SKM-1 (cell line): ENCODE data around the gene KRTAP2-2.
"Not testable (repeated sequence)": the region's sequence is repeated elsewhere in the genome, so short reads cannot be mapped to it uniquely, and the experiment has no call there.

Source experiments
- DNase-seq: peaks from one replicate; lab custom pipeline; 2025; ENCODE audit not compliant: unreplicated experiment; lab: John Stamatoyannopoulos, UW

Gene KRTAP2-2, protein sequence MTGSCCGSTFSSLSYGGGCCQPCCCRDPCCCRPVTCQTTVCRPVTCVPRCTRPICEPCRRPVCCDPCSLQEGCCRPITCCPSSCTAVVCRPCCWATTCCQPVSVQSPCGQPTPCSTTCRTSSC

DNA sequence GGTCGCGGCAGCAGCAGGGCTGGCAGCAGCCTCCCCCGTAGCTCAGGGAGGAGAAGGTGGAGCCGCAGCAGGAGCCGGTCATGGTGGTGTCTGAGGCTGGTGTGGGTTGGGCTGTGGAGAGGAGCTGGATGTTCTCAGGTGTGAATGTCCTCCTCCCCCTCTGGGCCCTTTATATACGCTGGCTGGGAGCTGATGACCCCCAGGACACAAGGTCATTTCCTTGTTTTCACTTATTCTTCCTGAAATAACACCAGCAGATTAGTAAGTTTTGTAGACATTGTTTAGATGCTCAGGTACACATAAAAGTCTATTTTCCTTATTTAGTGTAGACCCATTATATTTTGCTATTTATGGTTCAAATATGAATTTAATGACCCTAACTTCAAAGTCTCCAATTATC lies at the start of gene KRTAP2-2:
Gene KRTAP2-2, minus strand, starts transcription at position 101 of the 400 bp plus-strand sequence. Its CDS starts 19 bp downstream, at position 82.
- not testable (repeated sequence) for DNase-seq

DNA sequence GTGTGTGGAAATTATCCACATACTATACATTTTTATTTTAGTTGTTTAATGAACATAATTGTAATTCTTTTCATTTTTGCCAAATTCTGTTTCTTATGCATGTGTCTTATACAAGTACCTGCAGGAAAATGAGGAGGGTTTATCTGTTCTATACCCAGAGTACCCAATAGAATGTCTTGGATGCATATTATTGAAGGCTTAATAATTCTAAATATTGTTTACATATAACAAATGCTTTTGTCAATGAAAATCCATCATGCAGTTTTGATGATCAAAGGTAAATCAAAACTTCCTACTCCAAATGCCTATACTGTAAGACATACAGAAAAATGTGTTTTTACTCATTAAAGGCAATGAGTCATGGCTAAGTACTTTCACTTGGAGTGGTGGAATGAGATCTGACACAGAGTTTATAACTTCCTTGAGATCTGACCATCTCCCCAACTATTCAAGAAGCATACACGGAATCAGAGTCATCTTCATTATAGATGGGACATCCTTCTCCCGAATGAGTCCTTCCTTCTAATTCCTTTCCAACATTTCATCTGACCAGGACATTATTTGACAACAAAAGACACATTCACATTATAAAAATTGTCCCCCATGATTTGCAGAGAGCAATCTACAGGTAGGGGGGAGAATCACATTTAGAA lies 49.5 kb upstream of the KRTAP2-2 start:
- DNase-seq = not testable (repeated sequence)

DNA sequence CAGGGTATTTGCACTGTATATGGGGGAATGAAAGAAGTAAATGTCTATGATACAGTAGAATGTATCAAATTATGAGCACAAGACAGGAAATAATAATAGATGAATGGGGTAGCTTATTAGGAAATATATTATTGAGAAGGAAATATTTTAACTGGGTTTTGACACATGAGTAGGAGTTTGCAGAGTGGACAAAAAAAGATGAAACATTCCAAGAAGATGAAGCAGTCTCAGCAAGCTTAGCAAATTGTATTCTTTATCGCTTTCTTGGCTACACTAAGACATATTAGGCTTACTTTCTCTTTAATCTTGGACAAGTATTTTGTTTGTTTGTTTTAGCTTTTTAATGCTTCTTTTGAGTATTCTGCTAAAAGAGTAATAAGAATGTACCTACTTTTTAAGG lies 48.9 kb upstream of the KRTAP2-2 start:
- DNase-seq = no peak

DNA sequence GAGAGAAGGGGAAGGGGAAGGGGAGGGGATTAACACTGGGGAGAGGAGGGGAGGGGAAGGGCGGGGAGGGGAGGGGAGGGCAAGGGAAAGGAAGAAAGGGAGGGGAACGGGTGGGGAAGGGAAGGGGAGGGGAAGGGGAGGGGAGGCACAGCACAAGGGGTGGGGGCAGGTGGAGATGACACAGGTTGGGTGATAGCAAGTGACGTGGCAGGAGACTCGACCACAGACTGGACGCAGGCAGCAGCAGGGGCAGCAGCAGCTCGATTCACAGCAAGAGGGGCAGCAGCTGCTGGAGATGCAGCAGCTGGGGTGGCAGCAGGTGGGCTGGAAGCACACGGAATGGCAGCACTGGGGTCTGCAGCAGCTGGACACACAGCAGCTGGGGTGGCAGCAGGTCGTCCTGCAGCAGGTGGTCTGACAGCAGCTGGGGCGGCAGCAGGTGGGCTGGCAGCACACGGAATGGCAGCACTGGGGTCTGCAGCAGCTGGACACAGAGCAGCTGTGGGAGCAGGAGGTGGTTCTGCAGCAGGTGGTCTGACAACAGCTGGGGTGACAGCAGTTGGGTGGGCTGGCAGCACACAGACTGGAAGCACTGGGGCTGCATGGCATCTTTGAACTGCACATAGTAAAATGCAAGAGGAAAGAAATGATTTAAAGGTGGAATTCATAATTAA lies 46.7 kb upstream of the KRTAP2-2 start, which contains the start of gene KRTAP4-16:
Gene KRTAP4-16, minus strand, starts transcription at position 624 of the 674 bp plus-strand sequence. Its CDS starts 0 bp downstream, at position 624.
- no peak for DNase-seq

DNA sequence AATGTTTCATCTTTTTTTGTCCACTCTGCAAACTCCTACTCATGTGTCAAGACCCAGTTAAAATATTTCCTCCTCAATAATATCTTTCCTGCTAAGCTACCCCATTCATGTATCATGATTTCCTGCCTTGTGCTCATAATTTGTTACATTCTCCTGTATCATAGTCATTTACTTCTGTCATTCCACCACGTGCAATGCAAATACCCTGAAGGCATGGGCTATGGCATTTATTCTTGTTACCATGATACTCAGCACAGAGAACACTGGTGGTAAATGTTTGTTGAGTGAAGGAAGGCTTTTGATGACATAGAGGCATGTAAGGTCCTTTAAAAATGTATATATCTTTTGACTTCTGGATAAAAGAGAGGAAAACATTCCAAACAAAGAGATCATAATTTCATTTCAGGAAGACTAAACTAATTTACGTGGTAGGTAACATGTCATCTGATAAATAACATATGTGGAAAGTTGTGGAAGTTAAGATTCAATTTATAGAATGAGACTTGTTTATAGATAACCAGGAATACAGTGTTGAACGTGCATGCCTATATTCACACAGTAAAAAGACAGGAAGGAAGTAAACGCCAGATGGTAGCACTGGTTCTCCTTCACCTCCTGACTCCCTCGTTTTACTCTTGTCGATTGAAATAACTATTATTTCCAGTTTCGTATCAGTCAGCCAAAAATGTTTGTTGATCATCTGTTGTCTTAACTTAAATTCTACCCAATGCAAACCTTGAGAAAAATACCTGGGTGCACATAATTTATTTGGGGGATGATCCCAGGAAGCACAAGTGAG lies 44.9 kb upstream of the KRTAP2-2 start:
- DNase-seq = not testable (repeated sequence)

DNA sequence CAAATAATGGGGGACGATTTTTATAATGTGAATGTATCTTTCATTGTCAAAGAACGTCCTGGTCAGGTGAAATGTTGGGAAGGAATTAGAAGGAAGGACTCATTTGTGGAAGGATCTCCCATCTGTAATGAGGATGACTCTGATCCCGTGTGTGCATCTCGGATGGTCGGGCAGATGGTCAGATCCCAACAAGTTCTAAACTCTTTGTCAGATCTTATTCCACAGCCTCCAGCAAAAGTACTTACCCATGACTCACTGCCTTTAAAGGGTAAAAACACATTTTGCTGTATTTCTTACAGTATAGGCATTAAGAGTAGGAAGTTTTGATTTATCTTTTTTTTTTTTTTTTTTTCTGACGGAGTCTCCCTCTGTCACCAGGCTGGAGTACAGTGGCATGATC lies 43.5 kb upstream of the KRTAP2-2 start:
- DNase-seq = no peak

DNA sequence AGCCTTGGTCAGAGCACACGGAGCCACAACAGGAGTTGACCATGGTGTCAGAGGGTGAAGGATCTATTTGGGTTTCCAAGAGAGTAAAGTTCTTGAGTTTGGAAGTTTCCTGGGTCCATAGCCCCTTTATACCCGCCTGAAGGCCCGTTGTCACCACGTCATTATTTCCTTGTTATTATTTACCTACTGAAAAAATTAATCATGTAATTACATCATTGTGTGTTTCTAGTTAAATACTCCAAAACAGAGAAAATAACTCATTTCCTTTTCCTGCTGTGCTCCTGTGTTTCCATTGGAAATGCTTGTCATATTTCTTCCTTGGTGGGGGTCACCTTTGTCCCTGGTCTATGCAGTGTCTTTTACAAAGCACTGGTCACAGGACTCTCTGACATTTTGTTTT lies 43.0 kb upstream of the KRTAP2-2 start, which contains the start of gene KRTAP4-8:
Gene KRTAP4-8, minus strand, starts transcription at position 101 of the 400 bp plus-strand sequence. Its CDS starts 58 bp downstream, at position 43.
- no peak for DNase-seq

DNA sequence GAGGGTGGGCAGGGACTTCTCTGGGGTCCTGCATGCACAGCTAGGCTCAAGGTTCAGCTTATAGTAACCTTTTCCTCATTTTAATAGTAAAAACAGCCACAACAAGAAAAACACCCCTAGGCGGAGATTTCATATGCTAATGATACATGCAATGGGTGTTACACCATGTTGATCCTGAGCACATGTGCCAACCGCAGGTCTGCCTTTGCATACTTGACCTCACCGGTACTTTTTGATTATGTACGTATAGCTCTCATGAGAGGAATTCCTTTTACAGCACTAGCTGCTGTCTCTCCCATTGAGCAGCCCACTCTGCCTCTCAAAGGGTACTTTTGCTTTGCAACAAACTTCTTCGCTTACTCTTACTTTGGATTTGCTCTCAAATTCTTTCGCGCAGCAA lies 41.0 kb upstream of the KRTAP2-2 start:
- no peak for DNase-seq

DNA sequence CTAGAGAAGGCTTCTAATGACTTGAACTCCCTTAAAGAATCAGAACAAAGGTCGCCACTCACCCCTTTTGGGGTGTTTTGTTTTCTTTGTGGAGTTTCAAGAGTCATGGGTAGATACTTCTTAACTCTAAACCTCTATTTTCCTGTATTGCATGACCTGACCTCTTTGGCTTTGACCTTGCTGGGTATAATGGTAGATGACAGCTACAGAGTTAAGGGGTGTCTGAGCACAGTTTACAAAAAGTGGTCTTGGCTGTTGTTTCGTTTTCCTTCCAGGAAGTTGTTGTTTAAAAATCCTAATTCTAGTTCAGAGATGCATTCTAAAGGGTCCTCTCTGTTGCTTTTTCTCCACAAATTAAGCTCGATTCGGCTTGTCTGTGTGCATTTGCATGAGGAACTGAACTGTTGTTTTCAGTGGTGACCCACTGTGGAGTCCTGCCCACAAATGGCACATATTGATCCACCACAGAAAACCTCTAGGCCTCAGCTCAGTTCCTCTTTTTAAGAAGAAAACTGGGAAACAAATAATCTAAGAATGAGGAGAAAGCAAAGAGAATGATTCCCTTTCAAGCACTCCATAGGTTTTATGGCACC lies 33.8 kb upstream of the KRTAP2-2 start:
- not testable (repeated sequence) for DNase-seq

DNA sequence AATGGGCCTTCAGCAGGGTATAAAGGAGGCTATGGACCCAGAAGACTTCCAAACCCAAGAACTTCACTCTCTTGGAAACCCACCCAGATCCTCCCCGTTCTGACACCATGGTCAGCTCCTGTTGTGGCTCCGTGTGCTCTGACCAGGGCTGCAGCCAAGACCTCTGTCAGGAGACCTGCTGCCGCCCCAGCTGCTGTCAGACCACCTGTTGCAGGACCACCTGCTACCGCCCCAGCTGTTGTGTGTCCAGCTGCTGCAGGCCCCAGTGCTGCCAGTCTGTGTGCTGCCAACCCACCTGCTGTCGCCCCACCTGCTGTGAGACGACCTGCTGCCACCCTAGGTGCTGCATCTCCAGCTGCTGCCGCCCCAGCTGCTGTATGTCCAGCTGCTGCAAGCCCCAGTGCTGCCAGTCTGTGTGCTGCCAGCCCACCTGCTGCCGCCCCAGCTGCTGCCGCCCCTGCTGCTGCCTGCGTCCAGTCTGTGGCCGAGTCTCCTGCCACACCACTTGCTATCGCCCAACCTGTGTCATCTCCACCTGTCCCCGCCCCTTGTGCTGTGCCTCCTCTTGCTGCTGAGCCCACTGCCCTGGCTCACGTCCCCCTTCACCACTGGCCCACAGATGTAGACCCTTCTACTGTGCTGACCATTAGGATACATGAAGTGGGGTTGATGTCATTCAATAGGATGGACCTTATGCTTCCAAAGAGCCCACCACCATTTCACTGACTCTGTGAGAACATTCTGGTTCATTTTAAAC lies 29.2 kb upstream of the KRTAP2-2 start, which contains the start of gene KRTAP4-7:
Gene KRTAP4-7, plus strand, starts transcription at position 51 of the 757 bp plus-strand sequence. Its CDS starts 57 bp downstream, at position 108.
- not testable (repeated sequence) for DNase-seq

DNA sequence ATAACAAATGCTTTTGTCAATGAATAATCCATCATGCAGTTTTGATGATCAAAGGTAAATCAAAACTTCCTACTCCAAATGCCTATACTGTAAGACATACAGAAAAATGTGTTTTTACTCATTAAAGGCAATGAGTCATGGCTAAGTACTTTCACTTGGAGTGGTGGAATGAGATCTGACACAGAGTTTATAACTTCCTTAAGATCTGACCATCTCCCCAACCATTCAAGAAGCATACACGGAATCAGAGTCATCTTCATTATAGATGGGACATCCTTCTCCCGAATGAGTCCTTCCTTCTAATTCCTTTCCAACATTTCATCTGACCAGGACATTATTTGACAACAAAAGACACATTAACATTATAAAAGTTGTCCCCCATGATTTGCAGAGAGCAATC lies 28.4 kb upstream of the KRTAP2-2 start:
- not testable (repeated sequence) for DNase-seq

DNA sequence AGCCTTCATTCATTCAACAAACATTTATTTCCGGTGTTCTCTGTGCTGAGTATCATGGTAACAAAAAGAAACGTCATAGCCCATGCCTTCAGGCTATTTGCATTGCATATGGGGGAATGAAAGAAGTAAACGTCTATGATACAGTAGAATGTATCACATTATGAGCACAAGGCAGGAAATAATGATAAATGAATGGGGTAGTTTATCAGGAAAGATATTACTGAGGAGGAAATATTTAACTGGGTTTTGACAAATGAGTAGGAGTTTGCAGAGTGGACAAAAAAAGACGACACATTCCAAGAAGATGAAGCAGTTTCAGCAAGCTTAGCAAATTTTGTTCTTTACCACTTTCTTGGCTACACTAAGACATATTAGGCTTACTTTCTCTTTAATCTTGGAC lies 27.6 kb upstream of the KRTAP2-2 start:
- DNase-seq = no peak

DNA sequence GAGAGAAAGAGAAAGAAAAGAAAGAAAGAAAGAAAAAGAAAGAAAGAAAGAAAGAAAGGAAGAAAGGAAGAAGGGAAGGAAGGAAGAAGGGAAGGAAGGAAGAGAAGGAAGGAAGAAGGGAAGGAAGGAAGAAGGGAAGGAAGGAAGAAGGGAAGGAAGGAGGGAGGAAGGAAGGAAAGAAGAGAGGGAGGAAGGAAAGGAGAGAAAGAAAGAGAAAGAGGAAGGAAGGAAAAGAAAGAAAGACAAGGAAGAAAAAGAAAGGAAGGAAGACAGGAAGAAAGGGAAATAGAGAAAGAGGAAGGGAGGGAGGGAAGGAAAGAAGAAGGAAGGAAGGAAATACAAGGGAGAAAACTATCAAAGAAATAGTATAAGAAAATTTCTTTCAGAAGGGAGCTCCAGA lies 21.8 kb upstream of the KRTAP2-2 start:
- DNase-seq = no peak

DNA sequence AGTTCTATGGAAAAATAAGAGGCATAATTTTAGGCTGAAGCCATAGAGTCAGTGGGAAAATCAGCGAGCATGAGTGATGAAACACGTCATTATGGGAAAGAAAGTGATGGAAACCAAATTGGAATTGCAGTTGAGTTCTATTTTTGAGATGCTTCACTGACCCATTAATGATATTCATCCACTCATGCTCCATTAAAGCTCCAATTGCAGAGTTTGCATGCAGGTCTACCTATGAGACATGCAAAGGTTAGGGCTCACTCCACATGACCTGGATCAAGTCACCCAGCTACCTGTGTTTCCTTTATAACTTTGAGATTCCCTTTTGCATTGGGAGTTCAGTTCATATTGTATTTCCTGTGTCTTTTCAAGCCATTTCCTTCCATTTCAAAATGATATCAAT lies 18.6 kb upstream of the KRTAP2-2 start:
- no peak for DNase-seq

DNA sequence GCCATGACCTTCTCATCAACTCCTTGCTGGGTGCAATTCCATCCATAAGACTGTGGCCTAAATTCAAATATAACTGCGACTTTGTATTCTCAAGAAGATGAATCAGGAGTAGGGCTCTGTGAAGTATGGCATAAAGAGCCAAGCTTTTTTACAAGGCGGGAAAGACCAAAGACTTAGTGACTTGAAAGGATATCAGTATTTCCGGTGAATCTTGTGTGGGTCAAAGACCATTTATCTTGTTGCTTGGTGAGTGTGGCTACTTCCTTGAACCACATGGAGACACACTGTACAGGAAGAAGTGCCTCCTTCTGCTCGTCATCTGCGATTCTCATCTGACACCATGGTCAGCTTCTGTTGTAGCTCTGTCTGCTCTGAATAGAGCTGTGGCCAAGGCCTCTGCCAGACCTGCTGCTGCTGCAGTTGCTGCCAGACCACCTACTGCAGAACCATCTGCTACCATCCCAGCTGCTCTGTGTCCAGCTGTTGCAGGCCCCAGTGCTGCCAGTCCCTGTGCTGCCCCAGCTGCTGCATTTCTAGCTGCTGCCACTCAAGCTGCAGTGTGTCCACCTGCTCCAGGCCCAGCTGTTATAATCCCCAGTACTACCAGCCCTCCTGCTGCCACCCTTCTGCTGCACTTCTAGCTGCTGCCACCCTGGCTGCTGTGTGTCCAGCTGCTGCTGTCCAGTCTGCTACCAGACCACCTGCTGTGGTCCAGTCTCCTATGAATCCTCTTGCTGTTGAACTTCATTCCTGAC lies 16.8 kb upstream of the KRTAP2-2 start:
- no peak for DNase-seq

DNA sequence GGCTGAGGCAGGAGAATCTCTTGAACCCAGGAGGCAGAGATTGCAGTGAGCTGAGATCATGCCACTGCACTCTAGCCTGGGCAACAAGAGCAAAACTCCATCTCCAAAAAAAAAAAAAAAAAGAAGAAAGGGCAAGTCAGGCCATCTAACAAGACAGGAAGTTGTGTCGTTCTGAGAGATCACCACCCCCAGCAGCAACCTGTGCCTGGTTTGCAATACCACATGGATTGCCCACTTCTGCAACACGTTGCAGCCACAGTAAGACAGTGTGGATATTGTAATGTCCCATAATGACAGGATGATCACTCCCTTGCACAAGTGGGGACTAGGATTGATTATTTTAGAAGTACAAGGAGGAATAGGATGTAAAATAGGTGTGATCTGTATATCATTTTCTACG lies 14.0 kb upstream of the KRTAP2-2 start:
- no peak for DNase-seq

DNA sequence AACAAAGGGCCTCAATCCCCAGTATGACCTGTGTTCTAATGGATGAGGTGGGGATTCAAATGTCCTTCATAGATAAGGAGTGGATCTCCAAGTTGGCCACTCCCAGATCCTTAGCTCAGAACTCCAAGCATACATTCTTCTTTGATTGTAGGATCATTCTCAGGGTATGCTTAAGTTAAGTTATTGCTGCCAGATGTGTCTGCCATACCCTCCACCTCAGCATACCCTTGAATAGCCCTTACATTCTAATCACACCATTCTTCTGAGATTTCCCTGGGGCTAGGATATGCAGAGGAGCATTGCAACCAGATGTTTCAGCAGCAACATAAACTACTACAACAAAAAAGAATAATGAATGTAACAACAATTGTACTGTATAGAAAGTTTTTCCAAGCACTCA lies 12.3 kb upstream of the KRTAP2-2 start:
- no peak for DNase-seq

DNA sequence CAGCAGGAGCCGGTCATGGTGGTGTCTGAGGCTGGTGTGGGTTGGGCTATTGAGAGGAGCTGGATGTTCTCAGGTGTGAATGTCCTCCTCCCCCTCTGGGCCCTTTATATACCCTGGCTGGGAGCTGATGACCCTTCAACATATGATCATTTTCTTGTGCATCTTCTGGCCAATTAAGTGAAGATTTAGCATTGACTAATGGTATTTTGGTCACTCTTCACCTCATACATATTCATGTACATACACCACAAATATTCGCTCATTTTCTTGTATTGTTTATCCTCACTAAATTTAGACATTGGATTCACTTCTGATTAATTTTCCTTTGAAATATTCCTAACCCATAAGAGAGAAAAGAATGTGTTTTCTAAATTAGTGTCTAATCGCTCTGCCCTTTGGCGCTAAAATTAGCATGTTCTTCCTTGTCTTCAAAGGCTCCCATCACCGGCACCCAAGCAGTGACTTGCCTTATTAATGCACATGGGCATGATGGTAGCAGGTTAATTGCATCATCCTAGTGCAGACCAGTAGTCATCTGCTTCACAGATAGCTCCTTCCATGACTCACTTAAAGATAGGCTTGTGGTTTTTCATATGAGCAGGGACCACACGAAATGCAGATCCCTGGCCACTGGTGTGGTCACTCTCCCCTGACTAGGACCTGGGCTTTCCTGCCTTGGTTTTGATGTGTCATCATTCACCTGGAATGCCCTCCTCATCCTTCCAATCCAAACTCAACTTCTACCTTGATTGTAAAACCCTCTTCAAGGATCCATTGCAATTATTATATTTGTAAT lies 11.0 kb upstream of the KRTAP2-2 start, which contains the start of gene KRTAP2-4:
Gene KRTAP2-4, minus strand, starts transcription at position 51 of the 796 bp plus-strand sequence. Its CDS starts 34 bp downstream, at position 17.
- DNase-seq = no peak
